Epithelial cell of prostate (primary cell): ENCODE results near the gene SNX13.

ENCODE experiments used
- DNase-seq: peaks from one replicate; pipeline ENCODE4 v3.0.0-alpha.2; 2011; ENCODE audit warnings: low read depth, low spot score
- H3K27ac ChIP-seq: fragments of 450-650 bp; 2 replicates; pipeline ENCODE4 v1.5.1; 2017; ENCODE audit warnings: mild to moderate bottlenecking

SNX13 gene

DNA sequence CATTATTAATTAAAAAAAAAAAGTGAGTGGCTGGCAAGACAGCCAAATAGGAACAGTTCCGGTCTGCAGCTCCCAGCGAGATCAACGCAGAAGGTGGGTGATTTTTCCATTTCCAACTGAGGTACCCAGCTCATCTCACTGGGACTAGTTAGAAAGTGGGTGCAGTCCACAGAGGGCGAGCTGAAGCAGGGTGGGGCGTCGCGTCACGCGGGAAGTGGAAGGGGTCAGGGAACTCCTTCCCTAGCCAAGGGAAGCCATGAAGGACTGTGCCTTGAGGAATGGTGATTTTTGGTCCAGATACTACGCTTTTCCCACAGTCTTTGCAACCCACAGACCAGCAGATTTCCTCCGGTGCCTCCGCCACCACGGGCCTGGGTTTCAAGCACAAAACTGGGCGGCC is 133.7 kb downstream of the SNX13 start:
- no peak overlapping the region for H3K27ac ChIP-seq
- no peak for DNase-seq

DNA sequence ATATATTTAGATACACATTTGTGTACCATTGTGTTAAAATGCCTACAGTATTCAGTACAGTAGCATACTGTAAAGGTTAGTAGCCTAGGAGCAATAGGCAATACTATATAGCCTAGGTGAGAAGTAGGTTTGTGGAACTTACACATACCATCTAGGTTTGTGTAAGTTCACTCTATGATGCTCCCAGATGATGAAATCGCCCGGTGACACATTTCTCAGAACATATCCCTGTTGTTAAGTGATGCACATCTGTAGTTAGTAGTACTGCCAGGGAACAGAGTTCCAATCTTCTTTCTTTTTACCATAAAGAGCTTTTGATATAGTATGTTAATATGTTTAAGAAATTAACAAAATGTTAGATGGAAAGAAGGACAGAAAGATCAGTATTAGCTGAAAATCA is 138.2 kb downstream of the SNX13 start:
- no peak for DNase-seq
- H3K27ac ChIP-seq, result no peak overlapping the region

GRCh38 chr7:17792075-17792936 is 148.0 kb downstream of the SNX13 start:
- no peak overlapping the region for H3K27ac ChIP-seq
- no peak for DNase-seq

DNA sequence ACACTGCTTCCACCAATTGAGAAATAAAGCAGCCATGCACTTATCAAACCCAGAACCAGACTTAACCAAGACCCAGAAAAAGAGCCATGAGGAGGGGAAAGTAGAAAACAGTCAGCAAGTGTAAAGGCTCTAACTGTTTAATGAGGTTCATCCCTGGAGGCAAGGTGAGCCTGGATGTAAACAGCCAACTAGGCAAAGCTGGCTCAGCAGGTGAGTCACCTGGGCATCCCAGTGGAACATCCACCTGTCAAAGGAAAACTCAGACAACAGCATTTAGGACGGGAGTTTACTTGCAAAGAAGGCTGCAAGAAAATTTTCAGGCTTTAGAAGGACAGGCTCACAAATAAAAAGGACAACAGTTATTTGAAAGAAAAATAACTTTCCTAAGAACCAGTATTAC is 153.0 kb downstream of the SNX13 start:
- H3K27ac ChIP-seq, result no peak overlapping the region
- DNase-seq, result no peak

GRCh38 chr7:17786314-17786852 is 153.9 kb downstream of the SNX13 start:
- DNase-seq, result no peak
- no peak overlapping the region for H3K27ac ChIP-seq

- H3K27ac ChIP-seq, result no peak overlapping the region
- no peak for DNase-seq
These were observed 158.1 kb downstream of the SNX13 start for GRCh38 chr7:17782216-17782549.

GRCh38 chr7:17781491-17782215 is 158.6 kb downstream of the SNX13 start:
- DNase-seq, result no peak
- no peak overlapping the region for H3K27ac ChIP-seq

GRCh38 chr7:17779381-17779780 is 160.9 kb downstream of the SNX13 start:
- DNase-seq, result no peak
- H3K27ac ChIP-seq, result no peak overlapping the region

DNA sequence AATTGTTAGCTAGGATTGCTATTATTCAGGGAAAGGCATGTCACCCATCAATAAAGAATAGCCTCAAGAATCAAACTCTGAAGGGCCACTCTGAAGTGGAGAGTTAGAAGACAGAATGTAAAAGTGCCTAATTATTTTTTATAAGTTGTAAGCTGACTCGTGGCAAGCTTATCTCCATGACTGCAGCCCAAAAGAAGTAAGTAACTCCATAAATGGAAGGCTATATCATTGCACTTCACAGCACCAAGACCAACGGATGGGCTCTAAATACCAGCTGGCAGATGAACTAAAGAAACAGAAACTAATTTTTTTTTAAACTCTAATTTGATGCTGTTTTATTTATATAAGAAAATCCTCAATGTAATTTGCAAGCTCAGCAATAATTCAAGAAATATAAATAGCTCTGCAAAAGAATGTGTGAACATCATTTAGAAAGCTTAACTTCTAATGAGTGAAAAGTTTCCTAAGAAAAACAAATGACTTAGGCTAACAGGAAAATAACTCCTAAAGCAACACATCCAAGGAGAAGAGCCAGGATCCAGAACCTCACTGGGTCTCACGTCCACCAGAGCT is 165.5 kb downstream of the SNX13 start:
- peak overlapping the region; percentile 12 for H3K27ac ChIP-seq
- no peak for DNase-seq

DNA sequence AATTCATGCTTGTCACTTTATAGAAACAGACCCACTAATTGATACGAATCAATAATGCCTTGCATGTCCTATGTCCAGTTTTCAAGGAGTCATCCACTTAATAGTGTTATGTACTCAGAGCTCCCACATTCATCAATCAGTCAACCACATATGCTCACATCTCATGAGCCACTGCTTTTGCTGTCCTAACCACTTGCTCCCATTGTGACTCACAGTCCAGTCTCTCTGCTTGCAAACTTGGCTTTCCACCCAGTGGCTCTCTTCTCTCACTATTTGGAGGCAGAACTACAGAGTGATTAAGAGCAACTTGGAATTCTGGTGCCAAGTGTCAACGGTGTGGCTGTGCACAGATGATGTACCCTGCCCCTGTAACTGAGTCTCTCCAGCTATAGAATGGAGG is 166.0 kb downstream of the SNX13 start:
- peak; percentile 70 for DNase-seq
- peak overlapping the region; percentile 12 for H3K27ac ChIP-seq

GRCh38 chr7:17773289-17773626 is 167.0 kb downstream of the SNX13 start:
- H3K27ac ChIP-seq, result peak overlapping the region; percentile 21

GRCh38 chr7:17772581-17773288 is 167.6 kb downstream of the SNX13 start:
- peak overlapping the region; percentile 21 for H3K27ac ChIP-seq
- no peak for DNase-seq

More at GRCh38 chr7:17773289-17773626, 167.0 kb downstream of the SNX13 start:
- peak; percentile 72 for DNase-seq

DNA sequence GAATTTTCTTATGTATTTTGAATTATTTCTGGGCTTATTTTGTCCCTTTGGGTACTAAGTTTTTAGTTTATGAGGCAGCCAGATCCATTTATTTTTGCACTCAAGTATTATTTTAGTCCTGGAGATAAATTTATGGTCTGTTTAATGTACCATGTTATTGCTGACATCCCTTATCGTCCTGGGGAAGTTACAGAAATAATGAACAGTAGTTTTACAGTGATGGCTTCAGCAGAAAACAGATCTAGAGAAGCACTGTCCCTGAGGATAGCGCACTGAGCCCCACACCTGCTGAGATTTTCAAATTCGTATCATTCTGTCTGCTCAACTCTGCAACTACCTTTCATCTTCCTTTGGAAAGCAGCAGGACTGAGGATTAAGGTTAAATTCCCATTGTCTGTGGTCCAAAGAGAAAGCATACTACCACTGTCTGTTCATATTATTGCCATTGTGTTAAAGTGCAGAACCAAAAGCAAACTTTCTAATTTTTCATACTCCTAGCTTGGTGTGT is 168.3 kb downstream of the SNX13 start:
- no peak for DNase-seq
- H3K27ac ChIP-seq, result no peak overlapping the region

DNA sequence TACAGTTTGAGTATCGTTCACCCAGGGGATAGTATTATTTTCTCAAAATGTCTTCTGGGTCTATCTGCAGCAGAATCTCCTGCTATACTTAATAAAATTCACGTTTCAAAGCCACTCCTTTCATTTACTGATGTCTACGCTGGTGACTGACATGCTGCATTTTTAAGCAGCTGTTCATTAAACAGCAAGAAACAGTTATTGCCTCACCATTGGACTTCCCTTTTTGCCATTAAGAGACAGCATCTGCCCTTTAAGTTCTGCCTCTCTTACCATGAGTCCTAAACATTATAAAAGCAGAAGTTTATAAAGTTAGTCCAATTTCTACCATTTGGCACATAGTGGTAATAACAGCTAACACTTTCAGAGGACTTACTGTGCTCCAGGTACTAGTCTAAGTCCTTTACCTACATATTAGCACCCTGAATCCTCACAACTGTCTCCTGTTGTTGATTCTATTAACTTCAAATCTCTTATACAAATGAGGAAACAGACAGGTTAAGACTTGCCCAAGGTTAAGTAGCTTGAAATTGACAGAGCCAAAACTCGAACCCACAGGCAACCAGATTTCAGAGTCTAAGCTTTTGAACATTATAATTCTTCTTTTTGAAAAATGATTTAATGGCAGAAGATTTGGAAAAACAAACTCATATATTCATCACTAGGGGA is 169.5 kb downstream of the SNX13 start:
- no peak overlapping the region for H3K27ac ChIP-seq
- DNase-seq, result no peak

- DNase-seq, result no peak
- H3K27ac ChIP-seq, result no peak overlapping the region
These were observed 170.4 kb downstream of the SNX13 start for GRCh38 chr7:17769918-17770317.

DNA sequence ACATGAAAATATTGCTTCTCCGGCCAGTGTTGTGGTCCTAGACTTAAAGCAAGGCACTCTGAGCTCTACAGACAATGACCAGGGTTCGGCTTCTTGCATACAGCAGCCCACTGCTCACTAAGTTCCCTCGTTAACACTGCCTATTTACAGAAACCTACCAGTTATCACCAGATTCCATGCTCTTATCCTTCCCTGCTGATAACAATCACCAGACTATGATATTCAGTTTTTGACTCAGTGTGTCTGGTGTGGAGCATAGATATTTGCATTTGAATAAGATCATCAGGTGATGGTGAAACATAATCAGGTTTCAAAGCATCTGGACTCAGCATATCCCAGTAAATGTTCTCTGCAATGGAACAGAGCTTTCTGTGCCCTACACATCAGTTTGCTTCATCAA is 182.3 kb downstream of the SNX13 start:
- H3K27ac ChIP-seq, result no peak overlapping the region
- no peak for DNase-seq

DNA sequence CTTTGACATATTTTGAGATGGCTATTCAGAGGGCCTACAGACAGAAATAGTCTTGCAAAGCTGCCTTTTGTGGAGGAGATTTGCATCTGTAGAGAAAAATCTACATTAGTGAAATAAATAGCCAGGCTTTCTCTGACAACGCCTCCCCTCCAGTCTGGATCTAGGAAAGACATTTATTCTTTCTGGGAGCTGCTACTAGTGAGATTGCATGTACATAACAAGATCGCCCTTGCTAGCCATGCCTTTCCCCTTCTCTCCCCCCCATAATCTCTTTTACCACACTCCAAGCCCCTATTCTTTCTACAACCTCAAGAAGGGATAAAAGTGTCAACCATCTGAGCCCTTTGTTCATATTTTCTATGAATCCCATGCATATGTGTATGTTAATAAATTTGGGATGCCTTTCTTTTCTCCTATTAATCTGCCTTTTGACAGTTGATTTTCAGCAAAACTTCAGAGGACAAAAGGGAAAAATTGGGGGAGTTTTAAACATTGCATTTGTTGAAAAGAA is 194.2 kb downstream of the SNX13 start:
- DNase-seq, result no peak
- H3K27ac ChIP-seq, result no peak overlapping the region

DNA sequence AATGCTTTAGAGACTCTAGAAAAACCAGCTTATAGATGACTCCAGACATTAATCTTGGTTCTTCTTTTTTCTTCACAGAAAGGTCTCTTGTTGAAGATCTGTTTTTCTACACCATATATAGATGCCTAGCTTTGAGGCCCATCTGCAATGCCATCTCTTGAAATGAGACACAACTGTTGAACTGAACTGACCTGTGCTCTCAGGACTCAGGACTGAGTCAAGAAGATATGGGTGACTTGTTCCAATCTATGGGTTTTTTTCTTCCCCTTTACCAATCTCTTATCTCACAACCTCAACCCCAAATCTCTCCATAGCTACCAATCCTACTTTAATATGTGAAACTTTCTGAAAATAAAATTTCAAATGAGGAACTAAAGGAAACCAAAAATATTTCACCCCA is 194.7 kb downstream of the SNX13 start:
- no peak overlapping the region for H3K27ac ChIP-seq
- no peak for DNase-seq

- H3K27ac ChIP-seq, result no peak overlapping the region
- DNase-seq, result no peak
These were observed 197.0 kb downstream of the SNX13 start for GRCh38 chr7:17743316-17743715.

DNA sequence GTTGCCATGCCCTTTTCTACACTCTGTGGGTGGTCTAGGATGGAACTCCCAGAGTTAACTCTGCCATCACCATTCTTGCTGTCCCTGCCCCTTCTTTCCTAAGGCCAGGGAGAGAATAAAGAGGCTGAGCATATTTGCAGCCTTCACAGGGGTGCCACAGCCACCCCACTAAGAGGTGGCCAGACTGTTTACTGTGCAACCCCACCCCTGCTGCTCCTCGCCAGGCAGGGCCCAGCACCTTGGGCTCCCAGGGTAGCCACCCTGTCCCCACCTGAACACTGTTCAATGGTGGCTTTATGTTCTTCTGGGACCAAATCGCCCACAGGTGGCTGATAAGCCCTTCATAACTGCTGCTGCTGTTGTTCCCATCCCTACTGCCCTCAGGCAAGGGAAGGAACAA is 198.9 kb downstream of the SNX13 start:
- H3K27ac ChIP-seq, result no peak overlapping the region
- no peak for DNase-seq
